Stimulated activated CD4-positive, alpha-beta T cell treated with anti-CD3 and anti-CD28 coated beads, TNF-alpha, amount 100 ng/mL, for 4 hours (primary cell): Measurements from ENCODE around the gene LATS2.

Experiments
- DNase-seq, 3 experiments: peaks; one replicate each; pipeline ENCODE4 v3.0.0-alpha.2; 2020; ENCODE audit warnings: low read depth in 3 of 3

The LATS2 gene

DNA sequence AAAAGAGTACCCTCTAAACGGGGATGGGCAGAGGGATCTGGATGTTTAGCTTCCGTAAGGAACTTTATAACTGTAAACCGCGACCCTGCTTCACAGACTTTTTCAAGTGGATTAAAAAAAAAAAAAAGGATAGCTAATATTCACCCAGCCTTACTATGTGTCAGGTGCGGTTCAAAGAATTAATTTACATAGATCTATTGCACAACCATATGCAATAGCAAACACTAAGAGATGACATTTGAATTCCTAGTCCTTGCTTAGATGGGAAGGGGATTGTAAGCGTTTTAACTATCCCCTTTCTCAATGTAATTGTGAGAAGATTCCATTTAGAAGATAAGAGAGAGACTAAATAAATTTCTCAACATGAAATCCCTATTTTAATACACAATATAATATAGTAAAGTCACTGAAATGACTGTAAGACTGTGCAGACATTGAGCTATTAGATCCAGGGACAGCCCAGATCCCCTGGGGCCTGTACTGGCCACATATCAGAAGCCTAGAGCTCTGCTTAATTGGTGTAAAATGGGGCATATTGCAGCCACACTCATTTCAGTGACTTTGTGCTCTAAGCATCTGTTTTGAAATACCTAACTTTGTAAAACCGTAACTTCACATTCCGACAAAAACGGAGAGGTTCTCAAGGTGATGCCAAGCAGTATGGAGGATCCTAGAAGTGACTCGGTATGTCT is 13.6 kb downstream of the LATS2 start:
- DNase-seq, result no peak

DNA sequence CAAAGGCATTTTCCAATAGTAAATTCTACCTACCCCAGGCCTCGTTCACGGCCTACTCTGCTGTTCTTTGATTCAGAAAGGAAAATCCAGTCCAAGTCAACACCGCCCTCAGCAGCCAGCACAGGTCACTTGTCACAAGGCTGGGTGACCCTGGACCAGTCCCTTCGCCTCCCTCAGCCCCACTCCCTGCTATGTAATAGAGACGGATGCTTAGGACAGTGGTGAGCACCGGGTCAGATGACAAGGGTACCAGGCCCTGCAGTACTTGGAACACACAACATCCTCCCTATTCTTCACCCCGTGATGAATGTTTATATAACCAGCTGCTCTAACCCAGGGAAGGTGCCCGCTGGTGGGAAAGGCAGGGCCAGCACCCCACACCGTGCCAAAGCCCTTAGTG is 14.3 kb downstream of the LATS2 start:
- no peak for DNase-seq

DNA sequence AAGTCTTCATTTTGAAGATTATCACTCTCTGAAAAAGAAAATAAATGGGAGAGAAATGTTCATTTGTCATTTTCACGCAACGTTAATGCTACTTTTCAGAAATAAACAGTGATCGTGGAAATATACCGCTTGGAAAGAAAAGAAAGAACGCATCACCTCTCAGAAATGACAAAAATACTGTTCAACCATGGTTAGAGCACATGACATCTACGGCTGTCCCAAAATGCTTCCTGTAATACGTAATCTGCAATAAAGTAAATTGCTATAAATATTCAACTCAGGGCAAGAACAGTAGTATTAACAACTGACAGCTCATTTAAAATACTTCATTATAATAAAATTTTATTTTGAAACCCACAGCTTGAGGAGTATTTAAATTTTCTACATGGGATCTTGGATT is 15.2 kb downstream of the LATS2 start:
- DNase-seq, result no peak

DNA sequence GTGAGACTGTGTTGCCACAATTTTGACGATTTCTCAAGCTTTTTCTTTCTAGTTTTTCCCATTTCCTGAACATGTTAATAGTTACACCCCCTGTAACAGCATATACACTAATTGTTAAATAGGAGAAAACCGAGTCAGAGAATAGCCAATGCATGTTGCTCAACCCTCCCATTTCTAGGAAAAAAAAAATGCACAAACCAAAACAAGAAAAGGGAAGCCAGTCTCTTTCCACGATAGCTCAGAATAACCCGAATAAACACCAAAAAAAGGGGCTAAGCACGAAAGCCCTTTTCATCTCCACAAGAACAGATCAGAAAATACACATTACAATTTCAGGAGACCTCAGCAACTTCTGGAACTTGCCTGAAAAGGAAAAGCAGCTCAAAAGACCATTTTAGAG is 16.3 kb downstream of the LATS2 start:
- DNase-seq, result no peak

DNA sequence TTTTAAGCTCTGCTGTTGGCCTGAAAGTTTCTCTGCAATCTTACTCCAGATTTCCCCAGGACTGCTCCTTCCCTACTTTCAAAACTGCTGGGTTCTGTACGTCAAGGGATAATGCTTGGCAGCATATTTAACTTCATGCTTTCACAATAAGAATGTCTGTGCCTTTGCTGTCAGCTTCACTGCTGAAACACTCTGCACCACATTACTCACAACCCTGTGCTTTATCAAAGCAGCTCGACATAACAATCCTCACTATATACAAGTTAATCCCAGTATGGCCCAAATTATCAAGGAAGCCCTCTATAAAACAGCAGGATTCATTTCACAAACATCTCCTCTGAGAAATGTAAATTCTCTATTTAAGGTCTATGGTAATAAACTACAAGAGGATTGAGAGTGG is 17.5 kb downstream of the LATS2 start:
- no peak for DNase-seq

DNA sequence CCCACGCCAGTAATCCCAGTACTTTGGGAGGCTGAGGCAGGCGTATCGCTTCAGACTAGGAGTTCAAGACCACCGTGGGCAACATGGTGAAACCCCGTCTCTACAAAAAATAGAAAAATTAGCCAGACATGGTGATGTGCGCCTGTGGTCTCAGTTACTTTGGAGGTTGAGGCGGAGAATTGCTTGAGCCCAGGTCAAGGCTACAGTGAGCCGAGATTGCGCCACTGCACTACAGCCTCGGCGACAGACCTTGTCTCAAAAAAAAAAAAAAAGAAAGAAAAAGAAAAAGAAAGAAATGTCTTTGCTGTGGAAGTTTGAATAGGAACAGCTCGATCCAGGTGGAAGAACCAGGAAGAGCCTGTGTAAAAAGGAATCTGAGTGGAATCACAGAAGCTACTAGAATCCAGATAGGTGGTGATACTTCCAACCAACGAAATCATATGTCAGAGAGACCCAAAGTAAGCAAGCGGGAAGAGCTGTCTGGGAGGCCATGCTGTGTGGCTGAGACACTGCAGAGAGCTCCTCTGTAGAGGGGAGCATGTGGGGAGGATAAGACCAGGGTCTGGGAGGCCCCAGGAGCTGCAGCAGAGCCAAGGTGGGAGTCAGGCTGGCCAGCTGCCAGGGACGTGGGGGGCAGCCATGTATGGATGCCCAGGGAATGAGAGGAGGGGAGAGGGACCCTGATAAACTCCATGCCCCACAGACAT is 21.1 kb downstream of the LATS2 start:
- no peak for DNase-seq

DNA sequence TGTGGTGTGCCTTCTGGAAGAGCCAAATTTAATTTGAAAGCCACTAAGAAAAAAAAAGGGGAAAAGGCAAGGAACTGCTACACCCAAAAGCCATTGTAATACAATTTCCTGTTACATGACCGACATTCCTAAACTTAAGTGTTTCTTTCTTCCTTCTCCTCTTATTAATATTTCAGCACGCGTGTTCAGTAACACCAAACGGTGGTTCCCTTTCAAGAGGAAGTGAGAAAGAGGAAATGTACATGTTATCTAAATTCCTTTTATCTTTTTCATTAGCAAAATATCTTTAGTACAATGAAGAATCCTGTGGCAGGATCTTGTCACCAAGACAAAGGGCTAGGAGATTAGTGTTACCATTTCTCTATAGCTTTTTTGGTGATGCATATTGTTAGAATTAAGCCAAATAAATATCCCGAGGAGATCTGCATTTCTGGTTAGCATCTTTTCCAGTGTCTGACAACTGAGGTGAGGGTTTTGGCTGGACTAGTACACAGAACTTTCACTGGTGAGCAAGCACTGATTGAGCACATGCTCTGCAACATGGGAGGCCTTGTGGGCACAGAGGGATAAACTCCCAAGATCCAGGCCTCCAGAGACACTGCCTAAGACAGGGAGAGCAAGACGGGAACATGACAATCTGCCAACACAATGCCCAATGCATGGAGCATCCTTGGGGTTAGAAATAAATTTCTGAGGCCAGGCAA is 22.1 kb downstream of the LATS2 start:
- DNase-seq, result no peak

DNA sequence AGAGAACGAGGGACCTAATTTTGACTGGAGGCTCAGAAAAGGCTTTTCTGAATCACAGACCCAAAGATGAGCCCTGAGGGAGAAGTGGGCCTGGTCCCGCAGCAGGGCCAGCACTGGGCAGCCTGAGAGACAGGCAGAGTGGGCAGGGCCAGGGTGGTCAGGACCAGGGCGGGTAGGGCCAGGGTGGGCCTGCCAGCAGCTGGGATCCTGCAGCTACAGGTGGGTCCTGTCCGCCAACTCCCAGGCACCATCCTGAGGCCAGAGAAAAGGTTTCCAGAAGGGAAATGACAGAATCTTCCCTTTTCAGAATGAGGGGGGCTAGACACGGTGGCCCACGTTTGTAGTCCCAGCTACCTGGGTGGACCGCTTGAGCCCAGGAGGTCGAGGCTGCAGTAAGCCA is 23.7 kb downstream of the LATS2 start:
- DNase-seq, result no peak

DNA sequence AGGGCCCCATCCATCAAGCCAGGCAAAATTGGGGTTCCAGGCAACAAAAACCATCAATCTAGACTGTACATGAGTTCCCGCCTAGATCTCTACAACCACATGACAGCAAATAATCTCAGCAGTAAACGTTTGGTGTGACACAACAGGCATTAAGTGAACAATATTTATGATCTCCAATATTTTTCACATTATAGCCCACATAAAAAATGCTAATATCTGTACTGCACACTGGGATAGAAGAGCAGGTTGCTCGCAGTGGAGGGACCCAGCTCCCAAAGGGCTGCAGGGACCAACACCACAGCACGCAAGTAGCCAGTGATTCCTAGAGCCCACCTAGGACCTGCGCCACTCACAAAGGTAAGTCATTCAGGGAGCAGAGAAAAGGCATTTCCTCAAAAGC is 25.9 kb downstream of the LATS2 start:
- no peak for DNase-seq

DNA sequence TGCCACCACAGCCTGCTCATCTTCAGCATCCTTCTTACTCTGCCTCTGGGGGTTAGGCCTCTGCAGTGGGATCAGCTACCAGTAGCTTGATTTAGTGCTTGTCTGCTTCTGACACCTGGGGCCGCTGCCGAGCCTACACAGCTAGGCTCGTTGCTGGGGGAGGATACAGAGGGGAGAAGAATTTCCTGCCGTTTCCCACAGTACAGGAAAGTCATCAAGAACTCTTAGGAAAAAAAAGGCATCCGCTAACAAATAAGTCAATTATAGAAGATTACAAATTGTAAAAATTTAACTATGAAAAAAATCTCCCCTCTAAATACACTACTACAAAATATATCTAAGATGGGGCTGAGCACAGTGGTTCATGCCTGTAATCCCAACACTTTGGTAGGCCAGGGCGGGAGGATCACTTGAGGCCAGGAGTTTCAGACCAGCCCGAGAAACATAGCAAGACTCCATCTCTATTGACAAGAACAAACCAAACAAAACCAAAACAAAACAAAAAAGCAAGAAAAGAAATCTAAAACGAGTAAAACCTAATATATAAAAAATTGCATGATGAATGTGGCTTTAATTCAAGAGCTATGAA is 26.7 kb downstream of the LATS2 start:
- no peak for DNase-seq

DNA sequence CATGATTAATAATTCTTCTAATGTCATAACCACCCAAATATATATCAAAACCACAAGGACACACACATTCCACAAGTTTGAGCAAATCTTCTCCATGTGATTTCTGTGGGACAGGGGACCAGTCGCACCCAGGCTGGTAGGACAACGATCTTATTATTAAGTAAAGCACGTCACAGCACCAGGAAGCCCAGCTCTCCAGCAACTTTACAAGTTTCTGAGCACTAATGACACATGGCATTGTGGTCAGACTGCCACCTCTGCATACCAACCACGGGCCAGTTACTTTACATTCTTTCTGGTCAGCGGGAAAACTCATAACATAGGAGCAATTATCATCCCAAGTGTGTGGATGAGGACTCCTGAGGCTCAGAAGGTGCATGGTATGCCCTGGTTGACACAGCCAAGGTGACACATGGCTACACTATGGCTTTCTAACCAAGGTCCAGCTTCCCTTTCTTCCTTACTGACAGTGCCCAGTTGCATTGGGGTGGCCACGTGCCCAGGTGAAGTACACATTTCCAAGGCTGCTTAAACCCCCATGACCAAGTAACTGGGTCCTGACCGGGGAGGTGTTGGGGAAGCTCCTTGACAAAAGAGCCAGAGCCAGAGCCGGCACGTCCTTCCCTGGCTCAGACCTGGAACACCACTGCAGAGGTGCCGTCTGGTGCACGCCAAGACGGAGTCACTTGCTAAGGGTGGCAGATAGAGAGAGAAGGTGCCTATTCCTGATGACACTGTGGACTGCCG is 27.4 kb downstream of the LATS2 start:
- DNase-seq, result no peak

DNA sequence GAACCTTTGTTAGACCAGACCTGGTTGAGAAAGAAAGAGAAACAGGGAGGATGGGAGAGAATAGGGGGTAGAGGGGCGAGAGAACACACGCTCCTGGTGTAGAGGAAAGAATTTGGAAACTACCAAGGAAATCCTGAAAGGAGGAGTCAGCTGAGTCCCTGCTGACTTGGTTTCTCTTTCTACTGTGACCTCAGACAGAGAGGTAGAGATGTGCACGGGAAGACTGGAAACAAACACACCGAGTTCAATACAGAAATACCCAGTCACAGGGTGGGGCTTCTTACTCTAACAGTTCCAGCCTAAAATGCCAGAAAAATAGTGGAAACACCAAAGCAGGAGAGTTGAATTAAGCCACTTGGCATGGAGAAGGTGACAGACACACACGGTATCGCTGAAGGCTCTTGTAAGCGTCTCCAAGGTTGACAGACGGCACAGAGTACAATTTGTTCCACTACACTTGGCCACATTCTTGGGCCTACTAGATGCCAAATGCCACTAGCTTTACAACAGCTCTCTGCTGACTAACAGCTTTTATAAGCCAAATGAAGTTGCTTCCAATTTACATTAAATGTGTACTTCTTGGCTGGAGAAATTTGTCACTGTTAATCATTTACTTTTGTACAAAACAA is 28.1 kb downstream of the LATS2 start:
- no peak for DNase-seq

DNA sequence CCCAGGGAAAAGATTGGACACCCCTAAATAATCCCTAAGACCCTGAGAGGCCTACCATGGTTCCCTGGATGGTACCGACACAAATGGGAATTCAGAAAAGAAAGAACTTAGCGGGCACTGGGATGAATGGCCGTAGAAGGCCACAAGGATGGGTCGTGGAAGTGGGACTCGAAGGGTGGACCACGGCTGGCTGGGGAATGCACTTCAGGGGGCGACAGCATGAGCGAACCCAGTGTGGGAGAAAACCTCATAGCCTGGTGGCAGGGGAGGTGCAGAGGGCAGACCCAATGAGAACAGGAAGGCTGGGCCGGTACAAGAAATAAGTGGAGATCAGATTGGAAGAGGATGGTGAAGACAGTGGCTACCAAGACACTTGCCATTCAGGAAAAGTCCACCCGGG is 28.7 kb downstream of the LATS2 start:
- DNase-seq, result no peak

DNA sequence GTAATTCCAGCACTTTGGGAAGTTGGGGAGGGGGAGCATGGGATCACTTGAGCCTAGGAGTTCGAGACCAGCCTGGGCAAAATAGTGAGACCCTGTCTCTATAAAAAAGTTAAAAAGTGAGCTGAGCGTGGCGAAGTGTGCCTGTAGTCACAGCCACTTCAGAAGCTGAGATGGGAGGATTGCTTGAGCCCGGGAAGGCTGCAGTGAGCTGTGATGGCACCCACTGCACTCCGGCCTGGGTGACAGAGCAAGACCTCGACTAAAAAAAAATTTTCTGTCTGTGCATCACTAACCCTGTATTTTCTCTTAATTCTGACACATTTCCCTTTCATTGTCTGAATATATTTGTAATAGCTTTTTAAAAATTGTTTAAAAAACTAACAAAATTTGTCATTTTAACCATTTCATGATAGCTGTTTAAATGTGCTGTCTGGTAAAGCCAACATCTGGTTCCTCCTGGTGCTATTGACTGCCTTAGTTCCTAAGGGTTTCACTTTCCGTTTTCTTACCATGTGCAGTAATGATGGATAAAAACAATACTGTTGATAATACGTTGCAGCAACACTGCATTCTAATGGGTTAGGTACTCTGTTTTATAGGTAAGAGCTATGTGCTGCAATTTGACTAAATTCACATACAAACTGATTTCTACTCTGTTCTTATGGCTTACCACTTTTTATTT is 29.7 kb downstream of the LATS2 start:
- DNase-seq, result no peak

DNA sequence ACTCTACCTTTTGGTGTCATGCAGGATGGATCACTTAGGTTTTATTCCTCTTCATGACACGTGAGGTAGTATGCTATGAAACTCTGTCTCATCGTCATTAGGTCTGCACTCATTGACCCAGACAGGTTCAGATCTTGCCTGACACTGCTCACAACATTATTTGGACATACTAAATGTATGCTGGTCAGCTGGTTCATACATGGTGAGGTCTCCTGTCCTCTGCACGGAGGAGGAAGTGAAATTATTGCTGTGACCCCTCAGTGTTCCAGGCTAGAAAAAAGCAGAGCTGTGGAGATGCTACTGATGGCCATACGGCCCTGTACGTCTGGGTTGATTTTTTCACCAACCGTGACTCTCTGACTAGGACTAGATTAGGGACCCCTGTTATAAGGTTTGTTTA is 35.8 kb downstream of the LATS2 start:
- DNase-seq, result no peak

DNA sequence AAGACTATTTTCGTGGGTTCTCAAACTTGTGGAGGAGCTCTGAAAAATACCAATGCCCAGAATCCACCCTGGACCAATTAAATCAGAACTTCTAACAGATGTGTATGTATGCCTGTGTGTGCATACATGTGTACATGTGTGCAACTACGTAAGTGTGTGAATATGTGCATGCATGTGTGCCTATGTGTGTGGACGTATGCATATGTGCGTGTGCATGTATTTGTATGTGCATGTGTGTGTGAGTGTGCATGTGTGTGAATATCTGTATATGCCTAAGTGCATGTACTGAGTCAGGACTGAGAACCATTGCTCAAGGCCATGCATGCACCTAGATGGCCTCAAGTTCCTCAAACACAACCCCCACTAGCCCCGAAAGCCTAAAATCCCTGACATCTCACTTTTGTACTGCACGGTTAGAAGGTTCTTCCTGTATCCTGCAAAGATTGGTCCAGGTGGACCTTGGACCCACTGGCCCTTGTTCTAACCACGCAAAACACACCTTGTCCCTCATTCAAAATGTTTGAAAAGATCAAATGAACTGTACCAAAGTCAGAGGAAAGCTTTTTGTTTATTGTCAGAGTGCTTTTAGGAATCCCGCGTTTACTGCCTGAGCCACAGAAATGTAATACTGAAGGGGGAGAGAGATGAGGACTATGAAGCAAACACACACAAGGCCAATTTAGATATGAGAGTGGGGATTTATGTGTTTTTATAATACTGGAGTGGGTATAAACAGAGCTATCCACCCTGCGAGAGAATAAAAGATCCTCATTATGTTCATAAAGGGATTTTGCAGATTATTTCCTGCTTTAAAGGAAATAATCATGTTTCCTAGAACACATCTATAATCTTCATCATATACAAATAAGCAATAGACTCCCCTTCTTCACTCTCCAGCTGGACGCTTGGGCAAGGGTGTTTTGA is 39.1 kb downstream of the LATS2 start:
- no peak for DNase-seq

DNA sequence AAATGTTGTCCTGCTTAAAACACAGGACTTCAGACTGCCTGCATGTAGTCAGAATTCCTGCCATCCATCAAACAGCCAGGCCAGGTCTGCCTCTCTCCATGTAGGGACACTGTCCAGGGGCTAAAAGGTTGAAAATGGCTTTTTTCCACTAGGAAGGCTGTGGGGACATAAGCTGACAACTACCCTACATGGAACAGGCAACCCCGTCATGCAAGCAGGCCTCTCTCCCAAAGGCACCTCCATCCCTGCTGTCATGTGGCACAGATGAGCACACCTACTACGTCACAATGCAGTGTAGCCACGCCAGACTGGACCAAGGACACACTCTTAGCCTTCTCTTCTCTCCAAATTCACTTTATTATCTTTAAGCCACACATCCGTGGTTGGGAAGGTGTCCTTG is 40.8 kb downstream of the LATS2 start:
- DNase-seq, result no peak

DNA sequence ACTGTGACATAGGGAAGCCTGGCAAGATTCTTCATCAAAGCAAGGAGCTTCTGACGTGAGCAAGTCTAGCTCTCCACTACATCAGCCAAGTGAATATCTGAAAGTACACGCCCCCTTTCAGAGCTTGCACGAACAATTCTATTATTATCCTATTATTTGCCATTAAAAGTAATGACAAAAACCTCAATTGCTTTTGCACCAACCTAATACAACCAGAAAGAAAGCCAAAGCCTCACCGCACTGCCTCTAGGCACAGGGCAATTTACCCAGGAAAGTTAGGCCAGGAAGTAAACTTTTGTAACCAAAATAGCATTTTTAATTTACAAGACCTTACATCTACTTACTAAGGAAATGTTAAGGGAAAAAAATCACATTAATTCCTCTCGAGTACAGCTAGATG is 41.2 kb downstream of the LATS2 start:
- no peak for DNase-seq

DNA sequence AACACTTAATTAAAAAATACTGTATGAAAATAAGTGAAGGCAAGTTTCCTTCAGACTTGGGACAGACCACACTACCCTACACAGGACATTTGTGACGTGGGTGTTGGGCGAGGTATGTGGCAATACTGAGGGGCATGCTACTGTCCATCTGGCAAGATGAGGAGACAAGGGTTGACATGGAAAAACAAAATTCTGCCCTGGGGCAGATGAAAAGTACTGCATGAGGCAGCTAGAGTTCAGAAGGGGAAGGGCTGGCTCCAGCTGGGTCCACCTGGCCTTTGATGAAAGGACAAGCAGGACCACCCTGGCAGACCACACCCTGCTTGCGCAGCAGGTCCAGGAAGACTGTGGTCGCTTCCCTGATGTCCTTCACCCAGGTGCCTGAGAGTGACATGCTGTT is 43.2 kb downstream of the LATS2 start:
- DNase-seq, result no peak

DNA sequence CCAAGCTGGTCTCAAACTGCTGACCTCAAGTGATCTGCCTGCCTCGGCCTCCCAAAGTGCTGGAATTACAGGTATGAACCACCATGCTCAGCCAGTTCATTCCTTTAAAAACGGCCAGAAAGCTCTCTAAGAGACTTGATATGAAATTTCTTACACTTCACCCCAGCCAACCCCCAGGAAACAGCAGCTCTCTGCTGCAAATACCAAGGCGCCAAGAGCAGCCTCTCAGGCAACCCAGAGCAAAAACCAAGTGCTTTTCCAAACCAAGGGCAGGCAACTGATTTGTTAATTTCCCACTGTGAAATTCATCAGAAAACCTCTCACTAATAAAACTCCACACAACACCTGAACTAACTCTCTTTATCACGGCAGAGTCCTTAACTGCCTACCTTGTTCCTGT is 44.9 kb downstream of the LATS2 start:
- DNase-seq, result no peak
